Measurements from ENCODE around the gene DOCK1.

The DOCK1 gene

DNA sequence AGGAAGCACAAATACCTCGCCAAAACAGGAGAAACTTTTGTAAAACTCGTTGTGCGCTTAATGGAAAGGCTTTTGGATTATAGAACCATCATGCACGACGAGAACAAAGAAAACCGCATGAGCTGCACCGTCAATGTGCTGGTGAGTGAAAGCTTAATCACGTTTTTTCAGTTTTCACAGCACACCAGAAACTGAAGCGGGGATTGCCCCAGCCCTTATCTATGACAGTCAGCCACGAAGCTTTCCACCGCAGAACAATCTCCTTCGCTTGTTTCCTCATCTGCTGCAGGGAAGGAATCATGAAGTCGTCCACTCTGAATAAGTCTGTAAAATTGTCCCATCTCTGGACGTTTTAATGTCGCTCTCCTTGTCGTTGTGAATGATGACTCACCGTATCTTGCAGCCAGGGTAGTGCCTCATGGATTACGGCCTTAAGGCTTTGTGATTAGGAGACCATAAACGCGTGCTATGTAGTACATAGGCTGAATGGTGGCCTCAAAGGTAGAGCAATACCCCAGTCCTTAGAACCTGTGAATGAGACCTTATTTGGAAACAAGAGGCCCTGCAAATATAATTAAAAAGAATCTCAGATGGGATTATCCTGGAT lies 468.9 kb downstream of the DOCK1 start:
- DNase-seq: no peak

GRCh38 chr10:127374901-127375300 lies 469.7 kb downstream of the DOCK1 start:
- no peak for DNase-seq

DNA sequence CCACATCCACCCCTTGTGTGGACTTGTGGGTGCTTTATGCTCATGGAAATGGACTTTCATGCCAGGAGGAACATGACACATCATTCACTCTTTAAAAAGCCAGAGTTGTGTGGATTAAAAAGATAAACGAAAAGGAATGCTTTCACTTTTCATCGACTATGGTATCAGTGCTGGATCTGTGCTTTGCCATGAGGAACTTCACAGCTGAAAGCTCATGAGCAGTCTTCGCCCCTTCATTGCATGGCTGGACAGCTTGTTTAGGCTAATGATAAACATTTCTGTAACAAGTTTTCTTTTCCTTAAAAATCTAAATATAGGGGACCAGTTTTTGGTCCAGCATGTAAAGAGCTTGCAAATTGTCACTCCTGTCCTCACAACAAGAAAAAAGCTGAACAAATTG lies 470.2 kb downstream of the DOCK1 start:
- no peak for DNase-seq

- no peak for DNase-seq
Measured at GRCh38 chr10:127376071-127376470, 470.8 kb downstream of the DOCK1 start.

GRCh38 chr10:127378628-127379027 lies 473.4 kb downstream of the DOCK1 start:
- DNase-seq: no peak

DNA sequence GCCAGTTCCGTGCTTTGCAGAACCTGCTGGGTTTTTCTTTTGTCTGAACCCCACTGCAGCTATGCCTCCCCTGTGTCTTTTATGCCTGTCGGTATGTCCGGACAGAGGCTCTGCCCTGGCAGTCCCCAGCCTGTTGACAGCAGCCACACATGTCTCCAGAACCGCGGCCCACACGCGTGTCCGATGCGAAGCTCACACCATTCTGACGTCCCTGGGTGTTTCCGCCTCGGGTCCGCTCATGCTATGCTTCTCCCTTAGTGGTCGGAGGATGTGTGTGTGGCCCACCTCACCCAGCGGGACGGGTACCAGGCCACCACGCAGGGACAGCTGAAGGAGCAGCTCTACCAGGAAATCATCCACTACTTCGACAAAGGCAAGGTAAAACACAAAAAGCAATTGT lies 479.3 kb downstream of the DOCK1 start:
- no peak for DNase-seq

GRCh38 chr10:127385066-127385465 lies 479.8 kb downstream of the DOCK1 start:
- no peak for DNase-seq

- DNase-seq: no peak
Measured at GRCh38 chr10:127386606-127387327, 481.5 kb downstream of the DOCK1 start.

- no peak for DNase-seq
Measured at GRCh38 chr10:127391875-127392274, 486.6 kb downstream of the DOCK1 start.

DNA sequence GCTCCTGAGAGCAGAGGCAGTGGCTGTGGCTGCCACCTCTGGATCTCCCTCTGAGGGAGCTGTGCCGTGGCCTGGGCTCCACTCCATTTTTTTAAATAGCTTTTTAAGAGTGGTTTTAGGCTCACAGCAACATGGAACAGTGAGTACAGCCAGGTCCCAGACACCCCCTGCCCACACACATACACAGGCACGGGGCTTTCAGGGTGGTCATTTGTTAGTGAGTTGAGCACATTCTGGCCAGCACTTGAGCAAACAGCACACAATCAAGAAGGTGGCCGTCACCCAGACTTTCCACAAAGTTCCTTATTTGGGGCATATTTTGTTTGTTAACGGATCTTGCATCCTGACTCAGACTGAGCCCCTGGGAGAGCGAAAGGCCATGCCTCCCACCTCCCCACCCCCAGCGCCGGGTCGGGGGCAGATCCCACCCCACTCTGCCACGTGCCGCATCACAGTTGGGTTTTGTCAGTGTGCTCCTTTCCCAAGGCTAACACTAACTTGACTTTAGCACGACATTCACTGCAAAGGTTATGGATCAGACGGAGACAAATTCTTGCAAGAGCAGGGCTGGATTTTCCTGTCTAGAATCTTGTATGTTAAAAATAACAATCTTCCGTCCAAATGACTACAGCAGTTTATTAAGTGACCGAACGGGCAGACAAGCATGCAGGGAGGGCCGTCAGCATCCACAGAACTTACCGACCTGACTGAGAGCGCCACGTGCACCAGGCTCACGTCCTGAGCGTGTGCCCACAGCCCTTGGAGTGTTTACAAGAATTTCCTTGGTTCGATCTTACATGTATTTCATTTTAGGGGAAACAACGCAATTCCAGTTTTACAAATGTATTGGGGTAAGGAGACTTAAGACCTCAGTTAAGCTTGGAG lies 487.4 kb downstream of the DOCK1 start:
- DNase-seq: no peak

GRCh38 chr10:127398140-127398970 lies 493.1 kb downstream of the DOCK1 start:
- DNase-seq: no peak

- no peak for DNase-seq
Measured at GRCh38 chr10:127398971-127399365, 493.7 kb downstream of the DOCK1 start.

DNA sequence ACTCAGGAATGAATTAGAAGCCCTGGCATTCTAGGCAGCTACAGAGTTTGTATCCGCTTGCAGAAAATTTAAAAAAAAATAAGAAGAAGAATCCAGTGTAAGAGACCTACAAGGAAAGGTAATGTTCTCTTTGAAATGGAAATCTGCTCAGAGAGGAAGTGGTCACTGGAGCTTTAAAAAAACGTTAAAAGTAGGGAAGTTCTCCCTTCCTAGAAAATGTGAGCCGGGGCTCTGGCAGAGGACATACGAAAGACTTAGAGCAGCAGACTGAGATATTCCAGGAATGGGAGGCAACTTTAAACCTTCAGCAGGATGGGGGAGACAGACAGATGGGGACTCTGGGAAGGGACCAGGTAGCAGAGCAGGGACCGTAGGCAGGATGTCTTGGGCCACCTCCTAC lies 494.4 kb downstream of the DOCK1 start:
- DNase-seq: no peak

DNA sequence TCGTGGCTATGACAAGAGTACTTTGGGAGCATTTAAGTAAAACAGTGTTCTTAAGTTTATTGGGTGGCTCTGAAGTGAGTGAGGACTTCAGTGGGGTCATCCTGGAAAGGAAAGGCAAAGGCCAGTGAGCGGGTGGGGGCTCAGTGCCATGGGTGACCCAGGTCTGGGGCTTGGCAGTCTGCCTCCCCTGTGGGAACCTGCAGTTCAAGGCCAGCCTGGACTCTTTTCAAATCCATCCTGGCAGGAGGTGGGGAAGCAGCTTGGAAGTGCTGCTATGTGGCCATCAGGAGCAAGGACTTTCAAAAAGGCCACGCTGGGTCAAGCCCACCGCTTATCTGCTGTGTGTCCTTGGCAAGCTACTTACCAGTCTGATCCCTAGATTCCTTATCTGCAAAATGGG lies 495.0 kb downstream of the DOCK1 start:
- no peak for DNase-seq

- no peak for DNase-seq
Measured at GRCh38 chr10:127402596-127403409, 497.6 kb downstream of the DOCK1 start.

DNA sequence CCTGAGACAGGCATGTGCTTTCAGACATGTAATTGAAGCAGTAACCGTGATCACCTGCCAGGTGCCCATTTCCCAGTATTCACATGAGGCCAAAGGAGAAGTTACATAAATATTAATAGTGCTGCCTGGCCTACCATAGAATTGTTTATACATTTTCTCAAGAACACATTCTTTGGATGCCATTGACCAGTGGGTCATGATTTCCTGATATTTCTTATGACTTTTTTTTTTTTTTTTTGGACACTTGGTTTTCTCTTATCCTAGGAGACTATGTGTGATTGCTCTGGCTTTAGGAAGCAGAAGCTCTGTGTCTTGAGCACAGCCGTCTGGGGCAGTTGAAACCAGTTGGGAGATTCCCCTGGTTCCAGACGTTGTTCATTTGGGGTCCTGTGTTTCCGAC lies 500.0 kb downstream of the DOCK1 start:
- DNase-seq: no peak

DNA sequence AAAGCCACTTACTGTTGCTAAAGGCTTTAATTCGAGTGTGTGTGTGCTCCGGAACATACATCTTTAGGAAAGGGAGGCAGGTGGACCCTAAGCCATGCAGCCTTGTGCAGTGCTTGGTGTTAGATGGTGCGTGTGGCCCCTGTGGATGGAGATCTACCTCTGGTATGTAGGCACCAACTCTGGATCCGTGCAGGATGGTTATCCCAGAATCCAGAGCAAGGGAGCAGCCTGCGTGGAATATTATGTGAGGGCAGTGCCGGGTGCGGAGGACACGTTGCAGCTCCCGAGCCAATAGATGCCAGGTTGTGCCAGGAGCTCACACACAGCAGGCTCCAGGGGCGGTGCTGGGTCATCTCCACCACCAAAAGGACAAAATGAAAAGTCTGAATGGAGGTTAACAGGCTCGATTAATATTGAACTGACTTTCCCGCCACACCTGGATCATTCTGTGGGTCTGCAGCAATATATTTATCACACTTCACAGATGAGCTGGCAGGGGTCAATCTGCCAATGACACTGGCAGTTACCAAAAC lies 500.9 kb downstream of the DOCK1 start:
- DNase-seq: no peak

- DNase-seq: no peak
Measured at GRCh38 chr10:127407551-127407950, 502.3 kb downstream of the DOCK1 start.

- DNase-seq: no peak
Measured at GRCh38 chr10:127408112-127408710, 503.0 kb downstream of the DOCK1 start.

- DNase-seq: no peak
Measured at GRCh38 chr10:127408733-127409132, 503.5 kb downstream of the DOCK1 start.

DNA sequence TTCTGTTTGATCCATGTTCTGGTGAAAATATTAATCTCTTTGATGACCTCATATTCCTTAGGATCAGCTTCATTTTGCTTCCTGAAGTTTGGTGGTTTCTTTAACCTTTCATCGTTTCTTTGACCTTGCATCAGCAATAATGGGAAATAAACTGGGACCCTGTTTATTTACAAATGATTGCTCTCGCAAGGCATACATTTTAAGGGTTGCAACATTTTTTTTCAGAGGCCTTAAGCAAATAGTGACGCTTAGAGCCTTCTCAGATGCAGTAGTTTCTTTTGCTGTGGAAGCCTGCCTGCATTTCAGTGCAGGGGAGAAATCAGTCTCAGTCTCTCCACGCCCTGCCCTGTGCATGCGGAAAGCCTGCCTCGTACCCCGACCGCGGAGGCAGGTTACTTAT lies 504.8 kb downstream of the DOCK1 start:
- DNase-seq: no peak
